ENCODE results near the gene ECD.

Gene ECD

DNA sequence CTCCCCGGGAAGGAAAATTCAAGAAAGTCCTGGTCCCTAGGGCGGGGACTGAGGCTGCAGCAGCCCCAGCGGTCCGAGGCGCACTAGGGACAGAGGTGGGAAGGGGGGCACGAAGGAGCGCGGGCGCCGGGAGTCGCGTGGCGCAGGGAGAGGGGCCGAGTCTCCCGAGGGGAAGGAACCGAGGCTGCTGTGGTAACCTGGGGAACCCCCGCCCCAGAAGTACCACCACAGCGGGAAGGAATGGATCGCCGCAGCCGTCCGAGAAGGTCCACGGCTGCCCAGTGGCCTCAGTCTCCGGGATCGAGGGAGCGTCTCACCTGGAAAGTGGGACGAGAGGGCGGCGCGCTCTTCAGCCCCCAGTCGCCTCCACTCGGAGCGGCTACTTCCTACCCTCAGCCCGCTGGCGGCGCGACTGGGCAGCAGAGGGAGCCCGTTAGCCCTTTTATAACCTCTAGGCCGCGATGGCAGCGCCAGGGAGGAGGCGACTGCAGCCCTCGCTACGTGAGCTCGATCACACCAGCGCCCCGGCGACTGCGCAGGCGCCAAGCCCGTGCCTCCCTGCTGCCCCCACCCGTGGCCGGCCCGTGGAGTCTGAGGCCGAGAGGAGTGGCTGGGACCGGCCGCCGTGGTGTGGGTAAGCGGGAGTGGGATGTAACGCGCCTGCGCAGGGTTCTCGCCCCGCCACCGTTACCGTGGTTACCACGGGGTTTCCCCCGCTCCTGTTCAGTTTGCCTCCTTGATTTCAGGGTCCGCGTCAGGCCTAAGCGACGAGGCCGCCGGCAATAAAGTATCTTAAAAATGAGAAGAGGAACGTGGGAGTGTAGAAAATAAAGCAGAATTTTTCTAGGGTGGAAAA, 71.1 kb downstream of the ECD start, which contains the start of gene P4HA1:
TSS of gene P4HA1 (minus strand) at position 418 of the 856 bp plus-strand sequence. CDS start 21,983 bp downstream, outside the sequence.
- DNase-seq = peak; percentile 82 to 100 (median 98)

DNA sequence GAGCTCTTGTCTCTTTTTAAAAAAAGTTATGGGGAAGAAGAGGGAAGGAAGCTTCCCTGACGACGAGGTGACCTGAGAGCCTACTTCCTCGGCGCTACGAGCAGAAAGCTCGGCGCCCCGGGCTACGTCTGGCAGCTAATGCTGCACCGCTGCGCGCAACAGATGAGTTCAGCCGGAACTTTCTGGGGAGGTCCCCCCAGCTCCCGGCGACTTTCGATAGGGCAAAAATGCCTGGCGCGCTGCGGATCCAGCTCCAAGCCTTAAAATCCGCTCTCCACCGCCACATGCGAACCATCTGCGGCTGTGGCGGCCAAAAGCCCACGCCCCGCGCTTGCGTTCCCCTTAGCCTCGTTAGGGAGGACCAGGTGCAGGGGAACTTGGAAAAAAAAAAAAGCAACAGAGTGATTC, 71.8 kb downstream of the ECD start:
- DNase-seq = peak in 44 of 56 donors; percentile 13 to 73 (median 48)

GRCh38 chr10:73095481-73096021, 72.3 kb downstream of the ECD start:
- peak in 32 of 56 donors; percentile 1 to 52 (median 18) for DNase-seq

- DNase-seq = no peak
These were observed 72.8 kb downstream of the ECD start for GRCh38 chr10:73094986-73095480.

GRCh38 chr10:73093922-73094850, 73.6 kb downstream of the ECD start:
- DNase-seq = no peak

- DNase-seq = no peak
These were observed 75.0 kb downstream of the ECD start for GRCh38 chr10:73092830-73093229.

DNA sequence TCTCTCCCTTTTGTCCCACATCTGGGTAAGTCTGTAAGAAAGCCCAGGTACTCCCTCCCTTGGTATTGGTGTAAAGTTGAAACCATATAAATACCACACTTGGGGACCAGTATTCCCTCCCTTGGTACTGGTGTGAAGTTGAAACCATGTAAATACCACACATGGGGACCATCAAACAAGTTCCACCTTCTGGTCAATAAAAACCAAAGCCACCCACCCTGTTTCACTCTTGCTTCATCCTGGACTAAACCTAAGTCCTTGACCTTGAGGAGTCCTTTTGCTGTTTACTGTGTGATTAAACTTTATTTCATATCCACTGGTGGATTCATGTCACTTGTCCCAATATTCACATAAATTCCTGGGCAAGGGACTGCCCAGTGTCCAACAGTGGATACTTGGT, 79.5 kb downstream of the ECD start:
- no peak for DNase-seq

DNA sequence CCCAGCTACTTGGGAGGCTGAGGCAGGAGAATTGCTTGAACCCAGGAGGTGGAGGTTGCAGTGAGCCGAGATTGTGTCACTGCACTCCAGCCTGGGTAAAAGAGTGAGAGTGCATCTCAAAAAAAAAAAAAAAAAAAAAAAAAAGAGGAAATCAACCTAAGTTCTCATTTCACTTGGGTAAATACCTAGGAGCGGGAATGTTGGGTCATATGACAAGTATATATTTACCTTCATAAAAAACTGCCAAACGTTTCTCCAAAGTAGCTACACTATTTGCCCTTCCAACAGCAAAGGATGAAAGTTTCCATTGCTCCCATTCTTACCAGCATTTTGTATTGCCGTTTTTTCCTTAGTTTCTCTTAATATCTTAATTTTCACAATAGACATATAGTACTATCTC, 81.0 kb downstream of the ECD start:
- DNase-seq = no peak

DNA sequence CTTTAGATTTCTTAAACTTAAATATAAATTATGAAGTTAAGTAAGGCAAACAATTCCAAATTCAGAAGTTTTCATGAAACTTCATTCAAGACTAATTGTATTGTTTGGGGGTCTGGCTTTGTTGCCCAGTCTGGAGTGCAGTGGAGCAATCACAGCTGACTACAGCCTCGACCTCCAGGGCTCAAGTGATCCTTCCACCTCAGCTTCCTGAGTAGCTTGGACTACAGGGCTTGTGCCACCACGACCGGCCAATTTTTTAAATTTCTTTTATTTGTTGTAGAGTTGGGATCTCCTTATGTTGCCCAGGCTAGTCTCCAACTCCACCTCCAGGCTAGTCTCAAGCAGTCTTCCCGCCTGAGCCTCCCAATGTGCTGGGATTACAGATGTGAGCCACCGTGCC, 83.6 kb downstream of the ECD start:
- DNase-seq = no peak
